ENCODE data around the gene AK5. TPM values are rescaled to one million over a fixed set of nuclear protein-coding genes. Genes with fewer than 3 reads are reported as not detected.

AK5 gene
- total and polyA plus RNA-seq, 2 donors (not counting 1 experiment from before 2014, with no cell fraction given) = 0.18 TPM; not detected in 1

- 80% methylated on average over 1 of the region's 1 CpG for whole genome bisulfite sequencing (ENCODE audit: insufficient coverage)
- Histone ChIP-seq H3K27ac (ENCODE audit: low read length in 2 of 2) (no peak overlapping the region), H3K9ac (ENCODE audit: low read length) (no peak overlapping the region), H3K9me3 (ENCODE audit: control extremely low read depth in 1 of 3, control insufficient read depth in 2 of 3, insufficient read depth in 1 of 3, low read length in 2 of 3) (no peaks in the 10 kb centered on the region), H3K27me3 (replicated peaks in 1 of 4; ENCODE audit: control extremely low read depth in 1 of 4, control insufficient read depth in 3 of 4, insufficient read depth in 4 of 4, low read length in 3 of 4) (peaks cover 0 to 5% (median 0%) of the 10 kb centered on the region in 4 experiments), H3K36me3 (replicated peaks in 1 of 2; ENCODE audit: control extremely low read depth in 1 of 2, control insufficient read depth in 1 of 2, extremely low read depth in 1 of 2, insufficient read depth in 2 of 2, low read length in 1 of 2) (no peaks in the 10 kb centered on the region), H2AFZ (ENCODE audit: insufficient read depth, low read depth, low read length, poor library complexity, severe bottlenecking) (no peak overlapping the region), H3K4me2 (replicated peaks; ENCODE audit: low read depth, low read length, poor library complexity, severe bottlenecking) (no peak overlapping the region), H3K4me3 (ENCODE audit: control extremely low read depth in 1 of 5, extremely low read depth in 1 of 5, insufficient read depth in 1 of 5, low read depth in 2 of 5, low read length in 4 of 5) (no peak overlapping the region), H3K79me2 (ENCODE audit: control insufficient read depth, insufficient read depth, low read length) (no peaks in the 10 kb centered on the region), H4K20me1 (ENCODE audit: control insufficient read depth, insufficient read depth, low read length, poor library complexity, severe bottlenecking) (no peaks in the 10 kb centered on the region), H3K4me1 (ENCODE audit: control insufficient read depth in 2 of 2, insufficient read depth in 2 of 2, low read length in 2 of 2) (no peaks in the 10 kb centered on the region)
- DNase-seq (no peak), ATAC-seq (ENCODE audit: low read depth) (no peak)
- ChIA-PET POLR2A (no interaction called here), CTCF (no interaction called here)
- no peaks in the 10 kb centered on the region for H3K9me3 Mint-ChIP-seq (ENCODE audit: insufficient read depth)
- H3K4me3 Mint-ChIP-seq = no peak overlapping the region
- intact Hi-C loops (cut with micrococcal nuclease) = no loop called here
- H3K27ac Mint-ChIP-seq = no peak overlapping the region
- peaks cover 12% of the 10 kb centered on the region for H3K27me3 Mint-ChIP-seq
- no peaks in the 10 kb centered on the region for H3K4me1 Mint-ChIP-seq
- TF ChIP-seq EZH2 (IDR thresholded peaks at IDR 0.05; ENCODE audit: borderline replicate concordance, insufficient read depth, low read depth, low read length, poor library complexity, severe bottlenecking) = no peak
- TF ChIP-seq, protein P1, sequence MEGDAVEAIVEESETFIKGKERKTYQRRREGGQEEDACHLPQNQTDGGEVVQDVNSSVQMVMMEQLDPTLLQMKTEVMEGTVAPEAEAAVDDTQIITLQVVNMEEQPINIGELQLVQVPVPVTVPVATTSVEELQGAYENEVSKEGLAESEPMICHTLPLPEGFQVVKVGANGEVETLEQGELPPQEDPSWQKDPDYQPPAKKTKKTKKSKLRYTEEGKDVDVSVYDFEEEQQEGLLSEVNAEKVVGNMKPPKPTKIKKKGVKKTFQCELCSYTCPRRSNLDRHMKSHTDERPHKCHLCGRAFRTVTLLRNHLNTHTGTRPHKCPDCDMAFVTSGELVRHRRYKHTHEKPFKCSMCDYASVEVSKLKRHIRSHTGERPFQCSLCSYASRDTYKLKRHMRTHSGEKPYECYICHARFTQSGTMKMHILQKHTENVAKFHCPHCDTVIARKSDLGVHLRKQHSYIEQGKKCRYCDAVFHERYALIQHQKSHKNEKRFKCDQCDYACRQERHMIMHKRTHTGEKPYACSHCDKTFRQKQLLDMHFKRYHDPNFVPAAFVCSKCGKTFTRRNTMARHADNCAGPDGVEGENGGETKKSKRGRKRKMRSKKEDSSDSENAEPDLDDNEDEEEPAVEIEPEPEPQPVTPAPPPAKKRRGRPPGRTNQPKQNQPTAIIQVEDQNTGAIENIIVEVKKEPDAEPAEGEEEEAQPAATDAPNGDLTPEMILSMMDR (IDR thresholded peaks at IDR 0.05) = no peak
Observed at GRCh38 chr1:77267035-77267434, 14.8 kb upstream of the AK5 start.

GRCh38 chr1:77271852-77272580 is 9.8 kb upstream of the AK5 start:
- Histone ChIP-seq H3K27ac (ENCODE audit: low read length in 2 of 2) (no peak overlapping the region), H3K4me2 (replicated peaks; ENCODE audit: low read depth, low read length, poor library complexity, severe bottlenecking) (no peak overlapping the region), H3K4me3 (ENCODE audit: control extremely low read depth in 1 of 5, extremely low read depth in 1 of 5, insufficient read depth in 1 of 5, low read depth in 2 of 5, low read length in 4 of 5) (no peak overlapping the region), H3K79me2 (ENCODE audit: control insufficient read depth, insufficient read depth, low read length) (no peaks in the 10 kb centered on the region), H3K9me3 (ENCODE audit: control extremely low read depth in 1 of 3, control insufficient read depth in 2 of 3, insufficient read depth in 1 of 3, low read length in 2 of 3) (no peaks in the 10 kb centered on the region), H3K36me3 (replicated peaks in 1 of 2; ENCODE audit: control extremely low read depth in 1 of 2, control insufficient read depth in 1 of 2, extremely low read depth in 1 of 2, insufficient read depth in 2 of 2, low read length in 1 of 2) (no peaks in the 10 kb centered on the region), H3K27me3 (replicated peaks in 1 of 4; ENCODE audit: control extremely low read depth in 1 of 4, control insufficient read depth in 3 of 4, insufficient read depth in 4 of 4, low read length in 3 of 4) (peaks cover 0 to 5% (median 0%) of the 10 kb centered on the region in 4 experiments), H2AFZ (ENCODE audit: insufficient read depth, low read depth, low read length, poor library complexity, severe bottlenecking) (no peak overlapping the region), H3K9ac (ENCODE audit: low read length) (no peak overlapping the region), H4K20me1 (ENCODE audit: control insufficient read depth, insufficient read depth, low read length, poor library complexity, severe bottlenecking) (no peaks in the 10 kb centered on the region), H3K4me1 (ENCODE audit: control insufficient read depth in 2 of 2, insufficient read depth in 2 of 2, low read length in 2 of 2) (no peaks in the 10 kb centered on the region)
- POLR2A ChIA-PET = no interaction called here
- H3K27ac Mint-ChIP-seq = no peak overlapping the region
- DNase-seq = no peak
- H3K27me3 Mint-ChIP-seq = peaks cover 18% of the 10 kb centered on the region
- CTCF ChIA-PET = no interaction called here
- no peak overlapping the region for H3K4me3 Mint-ChIP-seq
- intact Hi-C loops (cut with micrococcal nuclease) = no loop called here
- H3K9me3 Mint-ChIP-seq (ENCODE audit: insufficient read depth) = no peaks in the 10 kb centered on the region
- ATAC-seq (ENCODE audit: low read depth) = no peak
- no peaks in the 10 kb centered on the region for H3K4me1 Mint-ChIP-seq
- TF ChIP-seq, protein P1 (IDR thresholded peaks at IDR 0.05) = no peak
- TF ChIP-seq EZH2 (IDR thresholded peaks at IDR 0.05; ENCODE audit: borderline replicate concordance, insufficient read depth, low read depth, low read length, poor library complexity, severe bottlenecking) = no peak

All from B cell (primary cell).